Occipital lobe (tissue), 3 donors: ENCODE measurements around the gene TTF1. TPM values are rescaled to one million over a fixed set of nuclear protein-coding genes. Genes with fewer than 3 reads are reported as not detected.

ENCODE experiments used
- DNase-seq: peaks from one replicate; lab custom pipeline; 2025; lab: John Stamatoyannopoulos, UW
- small RNA-seq: library from RNA; depleted of rRNA; stranded (forward); fragments of <200 nt; gene quantifications from one replicate; pipeline ENCODE3, GENCODE V24; 2014
- total RNA-seq: library from RNA; depleted of rRNA; stranded (reverse); fragments of >200 nt; gene quantifications from one replicate; pipeline ENCODE4 v1.2.3, GENCODE V29; 2014

TTF1 gene
- total RNA-seq, 1 donor from 2014 or later, result 11.7 TPM

GRCh38 chr9:132367613-132368313 is 38.9 kb downstream of the TTF1 start:
- no peak for DNase-seq

- no peak for DNase-seq
Measured at GRCh38 chr9:132366481-132366880, 40.2 kb downstream of the TTF1 start.

GRCh38 chr9:132365986-132366385 is 40.7 kb downstream of the TTF1 start:
- DNase-seq, result no peak

DNA sequence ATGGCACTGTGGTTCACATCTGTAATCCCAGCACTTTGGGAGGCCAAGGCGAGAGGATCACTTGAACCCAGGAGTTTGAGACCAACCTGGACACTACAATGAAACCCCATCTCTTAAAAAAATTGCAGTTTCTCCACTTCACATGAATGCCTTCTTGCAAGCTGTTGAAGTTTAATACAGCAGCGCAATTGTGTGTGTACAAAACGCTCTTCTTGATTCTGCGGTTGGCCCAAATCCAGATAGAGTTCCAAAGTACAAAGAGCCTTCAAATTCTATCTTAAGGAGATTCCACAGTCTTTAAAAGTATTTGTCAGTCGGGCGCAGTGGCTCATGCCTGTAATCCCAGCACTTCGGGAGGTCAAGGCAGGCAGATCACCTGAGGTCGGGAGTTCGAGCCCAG is 42.6 kb downstream of the TTF1 start:
- DNase-seq, result no peak

DNA sequence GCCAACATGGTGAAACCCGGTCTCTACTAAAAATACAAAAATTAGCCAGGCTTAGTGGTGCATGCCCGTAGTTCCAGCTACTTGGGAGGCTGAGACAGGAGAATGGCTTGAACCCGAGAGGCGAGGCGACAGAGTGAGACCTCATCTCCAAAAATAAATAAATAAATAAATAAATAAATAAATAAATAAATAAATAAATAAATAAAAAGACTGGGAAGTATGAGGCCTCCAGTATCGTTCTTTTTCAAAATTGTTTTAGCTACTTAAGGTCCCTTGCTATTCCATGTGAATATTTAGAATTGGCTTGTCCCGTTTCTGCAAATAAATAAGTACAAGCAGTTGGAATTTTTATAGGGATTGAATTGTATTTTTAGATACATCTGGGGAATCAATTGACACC is 48.9 kb downstream of the TTF1 start:
- no peak for DNase-seq

DNA sequence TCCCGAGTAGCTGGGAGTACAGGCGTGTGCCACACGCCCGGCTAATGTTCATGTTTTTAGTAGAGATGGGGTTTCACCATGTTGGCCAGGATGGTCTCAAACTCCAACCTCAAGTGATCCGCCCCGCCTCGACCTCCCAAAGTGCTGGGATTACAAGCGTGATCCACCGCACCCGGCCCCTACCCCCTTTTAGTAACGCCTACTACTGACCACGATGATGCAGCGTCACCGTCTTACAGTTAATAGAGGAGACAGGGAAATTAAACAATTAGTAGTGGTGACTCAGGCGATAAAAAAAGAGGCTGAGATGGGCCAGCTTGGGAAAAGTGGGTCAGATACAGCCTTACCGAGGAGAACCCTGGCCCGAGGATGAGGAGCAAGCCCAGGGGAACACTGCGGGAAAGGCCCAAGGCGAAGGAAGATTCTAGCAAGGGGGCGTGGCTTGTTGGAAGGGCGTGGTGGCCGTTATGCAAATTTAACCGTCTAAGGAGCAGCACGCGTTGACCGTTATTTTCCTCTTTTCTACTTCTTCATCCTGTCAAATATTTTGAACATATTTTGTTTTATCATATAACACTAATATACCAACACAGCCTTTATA is 50.2 kb downstream of the TTF1 start:
- DNase-seq, result no peak

- peak; percentile 96 for DNase-seq
Measured at GRCh38 chr9:132354637-132355355, 51.8 kb downstream of the TTF1 start, which contains the start of gene SETX. SETX (minus strand) TSS chr9:132354986; CDS start chr9:132349428, 5,558 bp downstream.

DNA sequence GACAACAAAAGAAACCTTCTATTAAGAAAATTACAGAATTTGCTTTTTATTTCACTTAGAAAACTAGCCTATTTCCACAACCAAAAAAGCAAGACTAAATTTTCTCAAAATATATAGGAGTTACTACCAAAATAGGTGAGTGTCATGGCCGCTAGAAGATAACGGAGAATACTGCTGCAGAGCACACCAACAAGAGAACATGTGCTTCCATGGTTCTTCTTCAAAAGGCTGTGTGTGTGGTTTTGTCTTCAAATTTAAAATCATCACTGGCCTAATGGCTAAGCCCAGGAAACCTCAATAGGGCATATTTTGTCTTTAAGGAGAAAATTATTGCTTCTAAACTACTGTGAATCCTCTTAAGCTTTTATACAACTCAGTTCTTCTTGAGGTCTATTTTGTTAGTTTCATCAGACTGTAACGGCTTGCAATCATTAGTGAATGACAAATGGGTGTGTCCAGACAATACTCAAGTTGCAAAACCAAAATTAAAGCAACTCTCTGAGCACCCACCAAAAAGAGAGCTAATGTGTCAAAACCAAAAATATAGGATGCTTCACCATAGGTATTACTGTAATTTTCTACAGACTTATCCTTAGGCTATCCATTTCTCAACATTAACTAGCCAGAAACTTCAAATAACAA is 55.1 kb downstream of the TTF1 start:
- no peak for DNase-seq

DNA sequence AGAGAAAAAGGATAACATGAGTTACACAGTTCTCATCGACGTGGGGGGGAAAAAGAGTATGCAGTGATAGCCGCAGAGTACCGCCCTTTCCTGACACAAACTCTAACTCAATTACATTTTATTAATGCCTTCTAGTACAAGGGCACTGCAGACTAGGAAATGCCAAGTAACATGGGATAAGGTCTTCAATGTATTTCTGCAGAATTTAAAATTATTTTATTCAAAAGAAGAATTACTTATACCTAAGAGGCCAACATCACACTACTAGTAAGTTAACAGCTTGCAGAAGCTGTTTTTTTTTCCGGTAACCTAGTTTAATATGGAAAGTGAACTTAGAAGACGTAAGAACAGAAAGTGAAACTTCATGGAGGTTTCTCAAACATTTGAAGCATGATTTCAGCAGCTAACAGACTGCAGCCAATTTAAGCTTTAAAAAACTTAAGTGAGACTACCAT is 55.8 kb downstream of the TTF1 start:
- no peak for DNase-seq

DNA sequence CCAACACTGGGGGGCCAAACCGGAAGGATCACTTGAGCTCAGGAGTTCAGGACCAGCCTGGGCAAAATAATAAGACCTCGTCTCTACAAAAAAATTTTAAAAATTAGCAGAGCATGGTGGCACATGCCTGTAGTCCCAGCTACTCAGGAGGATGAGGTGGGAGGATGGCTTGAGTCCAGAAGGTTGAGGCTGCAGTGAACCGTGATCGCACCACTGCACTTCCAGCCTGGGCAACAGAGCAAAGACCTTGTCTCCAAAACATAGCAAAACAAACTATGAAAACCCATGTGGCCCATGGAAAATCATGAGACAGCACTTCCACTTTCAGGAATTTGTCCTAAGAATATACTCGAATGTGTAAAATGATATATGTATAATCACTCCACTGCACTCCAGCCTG is 58.0 kb downstream of the TTF1 start:
- DNase-seq, result no peak

- DNase-seq, result no peak
Measured at GRCh38 chr9:132346177-132346576, 60.5 kb downstream of the TTF1 start.

DNA sequence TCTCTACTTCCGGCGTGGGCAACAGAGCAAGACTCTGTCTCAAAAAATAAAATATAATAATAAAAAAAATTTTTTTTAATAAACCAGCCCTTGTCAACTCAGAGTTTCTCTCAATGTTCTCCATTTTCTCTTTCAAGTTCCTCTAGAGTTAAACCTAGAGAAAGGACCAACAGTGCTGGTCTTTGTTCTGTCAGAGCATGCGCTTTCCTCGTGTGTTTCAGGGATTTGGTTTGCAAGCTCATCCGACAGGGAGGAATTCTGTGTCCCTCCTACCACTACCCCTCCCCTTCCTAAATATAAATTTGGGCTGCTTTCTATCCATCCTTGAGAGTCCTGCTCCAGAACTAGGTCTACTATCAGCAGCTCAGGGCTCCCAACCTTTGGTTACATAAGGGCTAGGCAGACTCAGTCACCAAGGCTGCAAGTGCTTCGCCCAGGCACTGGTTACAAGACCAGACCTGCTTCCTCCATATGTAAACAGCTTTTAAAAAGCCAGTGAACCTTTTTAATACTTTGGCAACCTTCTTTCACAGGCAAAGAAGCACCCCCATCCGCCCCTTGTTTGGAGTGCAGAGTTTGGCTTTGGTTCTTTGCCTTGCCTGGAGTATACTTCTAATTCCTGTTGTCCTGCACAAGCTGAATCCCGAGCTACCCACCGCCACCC is 65.3 kb downstream of the TTF1 start:
- DNase-seq, result peak; percentile 4

GRCh38 chr9:132334364-132334763 is 72.3 kb downstream of the TTF1 start:
- no peak for DNase-seq

DNA sequence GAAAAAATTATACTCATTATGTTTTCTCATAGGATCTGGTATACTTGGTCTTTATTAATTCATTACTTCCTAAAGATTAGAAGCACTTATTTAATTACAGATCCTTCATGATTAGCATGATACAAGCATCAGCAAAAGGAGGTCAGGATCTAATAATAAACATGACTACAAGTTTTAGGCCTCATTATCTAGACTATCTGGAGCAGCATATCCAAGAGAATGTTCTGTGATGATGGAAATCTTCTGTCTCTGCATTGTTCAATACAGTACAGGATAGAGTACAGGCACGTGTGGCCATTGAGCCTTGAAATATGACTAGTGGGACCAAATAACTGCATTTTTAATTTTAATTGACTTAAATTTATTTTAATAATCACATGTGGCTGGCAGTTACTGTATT is 73.1 kb downstream of the TTF1 start:
- no peak for DNase-seq

DNA sequence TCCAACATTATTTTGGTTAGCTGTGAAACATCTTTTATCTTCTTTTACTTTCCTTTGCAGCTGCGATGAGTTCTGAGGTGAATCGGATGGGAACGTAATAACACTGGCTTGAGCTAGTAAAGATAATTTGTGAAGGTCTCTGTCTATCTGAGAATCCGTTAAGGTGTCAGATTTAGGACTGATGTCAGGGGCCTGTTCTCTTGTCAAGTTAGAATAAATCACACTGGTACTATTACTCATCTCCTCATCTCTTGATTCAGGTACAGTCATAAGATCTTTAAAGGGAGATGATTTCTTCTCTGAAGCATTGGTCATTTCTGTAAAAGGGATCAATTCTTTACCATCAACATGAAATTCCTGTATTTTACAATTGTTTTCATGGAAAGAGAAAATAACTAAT is 78.1 kb downstream of the TTF1 start:
- DNase-seq, result no peak

- DNase-seq, result no peak
Measured at GRCh38 chr9:132327537-132327936, 79.1 kb downstream of the TTF1 start.

Small RNA genes lying within 50 kb of the gene (small RNA-seq; reads per million reads assigned to genes)
- gene RNU5D-2P, result 8.8 reads per million, percentile 92 among the genes with 10 or more reads in this experiment

Other genes with a start within 250 kb of the TTF1 start
- gene NTNG2, start 244.8 kb downstream of the TTF1 start, total RNA-seq, result 46.3 TPM
- 85.3 TPM for gene SETX, start 51.9 kb downstream of the TTF1 start, total RNA-seq
- gene CFAP77, start 3.4 kb upstream of the TTF1 start, total RNA-seq, result not detected
- not detected for gene BARHL1, start 175.8 kb upstream of the TTF1 start, total RNA-seq